Measurements from ENCODE around the gene SEMA5B. TPM values are rescaled to one million over a fixed set of nuclear protein-coding genes. Genes with fewer than 3 reads are reported as not detected.
A peak's percentile ranks its signal among the peaks of the same experiment; 100 is the strongest.

Gene SEMA5B
- total RNA-seq, 1 experiment from 2014 or later = not detected

- no peak for DNase-seq (ENCODE audit: low spot score)
Observed at GRCh38 chr3:122926322-122926721, 101.2 kb downstream of the SEMA5B start.

- DNase-seq (ENCODE audit: low spot score) = no peak
Observed at GRCh38 chr3:122925756-122926155, 101.8 kb downstream of the SEMA5B start.

- DNase-seq (ENCODE audit: low spot score) = no peak
Observed at GRCh38 chr3:122924056-122924455, 103.5 kb downstream of the SEMA5B start.

- no peak for DNase-seq (ENCODE audit: low spot score)
Observed at GRCh38 chr3:122923611-122924010, 104.0 kb downstream of the SEMA5B start.

GRCh38 chr3:122921791-122922651 is 105.5 kb downstream of the SEMA5B start:
- DNase-seq (ENCODE audit: low spot score) = no peak

- no peak for DNase-seq (ENCODE audit: low spot score)
Observed at GRCh38 chr3:122920986-122921385, 106.6 kb downstream of the SEMA5B start.

- no peak for DNase-seq (ENCODE audit: low spot score)
Observed at GRCh38 chr3:122919291-122919610, 108.3 kb downstream of the SEMA5B start.

GRCh38 chr3:122918576-122919290 is 108.8 kb downstream of the SEMA5B start:
- peak; percentile 31 for DNase-seq (ENCODE audit: low spot score)

- DNase-seq (ENCODE audit: low spot score) = no peak
Observed at GRCh38 chr3:122917412-122917811, 110.2 kb downstream of the SEMA5B start.

- DNase-seq (ENCODE audit: low spot score) = no peak
Observed at GRCh38 chr3:122916580-122916979, 111.0 kb downstream of the SEMA5B start.

- DNase-seq (ENCODE audit: low spot score) = no peak
Observed at GRCh38 chr3:122916084-122916483, 111.5 kb downstream of the SEMA5B start.

GRCh38 chr3:122915300-122916055 is 112.1 kb downstream of the SEMA5B start:
- no peak for DNase-seq (ENCODE audit: low spot score)

GRCh38 chr3:122913539-122914100 is 113.9 kb downstream of the SEMA5B start:
- DNase-seq (ENCODE audit: low spot score) = no peak

- DNase-seq (ENCODE audit: low spot score) = no peak
Observed at GRCh38 chr3:122912772-122913538, 114.6 kb downstream of the SEMA5B start.

- no peak for DNase-seq (ENCODE audit: low spot score)
Observed at GRCh38 chr3:122911901-122912300, 115.7 kb downstream of the SEMA5B start.

GRCh38 chr3:122908251-122908650 is 119.3 kb downstream of the SEMA5B start:
- DNase-seq (ENCODE audit: low spot score) = no peak

GRCh38 chr3:122907471-122907870 is 120.1 kb downstream of the SEMA5B start:
- no peak for DNase-seq (ENCODE audit: low spot score)

- no peak for DNase-seq (ENCODE audit: low spot score)
Observed at GRCh38 chr3:122903171-122903570, 124.4 kb downstream of the SEMA5B start.

- peak; percentile 41 for DNase-seq (ENCODE audit: low spot score)
Observed at GRCh38 chr3:122902326-122902725, 125.2 kb downstream of the SEMA5B start.

GRCh38 chr3:122898298-122898697 is 129.3 kb downstream of the SEMA5B start:
- DNase-seq (ENCODE audit: low spot score) = no peak
